A549 (cell line): Measurements from ENCODE around the gene CUX1. TPM values are rescaled to one million over a fixed set of nuclear protein-coding genes. Genes with fewer than 3 reads are reported as not detected.

Experiments used
- ATAC-seq, 2 experiments: fragments of 200-7000 bp in 1 of 2; fragments of >200 bp in 1 of 2; cut with Nextera tagmentation in 1 of 2; cut with Tn5 transposase in 1 of 2; 3 replicates each; pipeline versions ENCODE4 v1.8.0 to v1.9.1; 2018 to 2020; ENCODE audit warnings: mild to moderate bottlenecking in 1 of 2, moderate library complexity in 1 of 2
- CTCF ChIA-PET: fragments of 300-600 bp; sonication (Branson Sonifier 250); formaldehyde crosslinking; extraction: SDS; loops from one replicate; lab custom pipeline; 2021; ENCODE audit warnings: antibody characterized with exemption, inconsistent platforms; lab: Yijun Ruan, JAX
- POLR2A ChIA-PET: fragments of 350-600 bp; formaldehyde crosslinking; extraction: SDS; loops from one replicate; lab custom pipeline; 2021; ENCODE audit warnings: antibody characterized with exemption, inconsistent platforms; lab: Yijun Ruan, JAX
- DNase-seq, 2 experiments: peaks; one replicate each; pipeline versions ENCODE4 v3.0.0 to v3.0.0-alpha.2; 2011 to 2016; ENCODE audit warnings: low read depth in 1 of 2, low spot score in 1 of 2
- FAIRE-seq: peaks from 2 replicates; lab custom pipeline; 2011; peaks lifted over from hg19 to GRCh38; lab: Jason Lieb, UNC
- H3K27ac ChIP-seq, 2 experiments: fragments of >200 bp; sonication (Bioruptor Twin); formaldehyde crosslinking; 3 replicates each; pipeline ENCODE4 v1.5.1; 2016 to 2017
- H3K4me1 ChIP-seq: fragments of >200 bp; sonication (Bioruptor Twin); formaldehyde crosslinking; 3 replicates; pipeline ENCODE4 v1.6.1; 2016
- H3K4me2 ChIP-seq: fragments of >200 bp; sonication (Bioruptor Twin); formaldehyde crosslinking; 3 replicates; pipeline ENCODE4 v1.6.1; 2016
- H3K4me3 ChIP-seq: fragments of >200 bp; sonication (Bioruptor Twin); formaldehyde crosslinking; 3 replicates; pipeline ENCODE4 v1.5.1; 2016
- H3K9me3 ChIP-seq: fragments of >200 bp; sonication (Bioruptor Twin); formaldehyde crosslinking; 3 replicates; pipeline ENCODE4 v1.6.1; 2016
- CBX8 ChIP-seq: fragments of 200-600 bp; sonication (generic); IDR thresholded peaks from 2 replicates; pipeline ENCODE4 v1.6.1; 2016
- CHD4 ChIP-seq: fragments of 200-600 bp; sonication (generic); IDR thresholded peaks from 2 replicates; pipeline ENCODE4 v1.6.1; 2016; ENCODE audit warnings: antibody characterized with exemption, mild to moderate bottlenecking, borderline replicate concordance
- CTCF ChIP-seq: fragments of >200 bp; sonication (Bioruptor Twin); formaldehyde crosslinking; IDR thresholded peaks from 3 replicates; pipeline ENCODE4 v1.5.1; 2016
- ESRRA ChIP-seq: fragments of 150-350 bp; IDR thresholded peaks from 2 replicates; pipeline ENCODE4 v1.6.1; 2014; ENCODE audit warnings: mild to moderate bottlenecking, low read length, borderline replicate concordance
- HES2 ChIP-seq: fragments of >200 bp; sonication (Bioruptor Twin); formaldehyde crosslinking; IDR thresholded peaks from 2 replicates; pipeline ENCODE4 v1.6.1; 2016
- KDM5A ChIP-seq: fragments of 200-600 bp; sonication (generic); IDR thresholded peaks from 2 replicates; pipeline ENCODE4 v1.6.1; 2016; ENCODE audit warnings: antibody characterized with exemption, mild to moderate bottlenecking
- MAZ ChIP-seq: fragments of 150-350 bp; IDR thresholded peaks from 2 replicates; pipeline ENCODE4 v1.6.1; 2014; ENCODE audit warnings: antibody characterized with exemption, low read depth, low read length, borderline replicate concordance
- MYC ChIP-seq: IDR thresholded peaks from 2 replicates; pipeline ENCODE4 v1.6.1; 2012; ENCODE audit warnings: mild to moderate bottlenecking, inconsistent platforms, low read length, improper control_type of control experiment, borderline replicate concordance
- NFE2L2 ChIP-seq: fragments of 150-350 bp; conservative IDR thresholded peaks from 2 replicates; pipeline ENCODE4 v1.6.1; 2014; ENCODE audit warnings: low read length
- NPAS2 ChIP-seq: fragments of 250-450 bp; sonication (Bioruptor Pico); IDR thresholded peaks from 2 replicates; pipeline ENCODE4 v1.8.0; 2022; ENCODE audit warnings: mild to moderate bottlenecking, moderate library complexity, borderline replicate concordance
- PBX3 ChIP-seq: IDR thresholded peaks from 2 replicates; pipeline ENCODE4 v1.6.1; 2012
- POLR2A ChIP-seq: IDR thresholded peaks from 2 replicates; pipeline ENCODE4 v1.6.1; 2012; ENCODE audit warnings: mild to moderate bottlenecking, low read length
- REST ChIP-seq: fragments of 200-600 bp; sonication (generic); IDR thresholded peaks from 2 replicates; pipeline ENCODE4 v1.6.1; 2016; ENCODE audit warnings: antibody characterized with exemption, mild to moderate bottlenecking, moderate library complexity
- RFX5 ChIP-seq: fragments of 450-650 bp; IDR thresholded peaks from 2 replicates; pipeline ENCODE4 v1.7.1; 2014; ENCODE audit warnings: antibody characterized with exemption, mild to moderate bottlenecking, moderate library complexity
- SREBF2 ChIP-seq: fragments of 450-650 bp; IDR thresholded peaks from 2 replicates; pipeline ENCODE4 v1.6.1; 2014; ENCODE audit warnings: mild to moderate bottlenecking, moderate library complexity
- TFCP2L1 ChIP-seq: fragments of 250-450 bp; sonication (Bioruptor Pico); IDR thresholded peaks from 2 replicates; pipeline ENCODE4 v1.5.0; 2021; ENCODE audit warnings: mild to moderate bottlenecking
- USF2 ChIP-seq: fragments of 450-650 bp; IDR thresholded peaks from 2 replicates; pipeline ENCODE4 v1.6.1; 2014; ENCODE audit warnings: antibody characterized with exemption
- ZNF302 ChIP-seq: fragments of 250-450 bp; sonication (Bioruptor Pico); IDR thresholded peaks from 2 replicates; pipeline ENCODE4 v1.9.0; 2021; ENCODE audit warnings: inconsistent platforms, mild to moderate bottlenecking, moderate library complexity
- WGBS: methylation state at CpG from one replicate; pipeline ENCODE4 v1.1.6; 2017; ENCODE audit errors: missing lambda C conversion rate; 5-methylcytosine and 5-hydroxymethylcytosine counted together
- polyA plus RNA-seq, 4 experiments: library from polyadenylated mRNA; depleted of rRNA in 3 of 4; stranded (reverse); fragments of >200 nt; fragmentation: RNase III in 1 of 4; extraction: RNeasy Plus Mini Kit Qiagen cat#74134 plus additional on column Dnase treatment in 1 of 4; gene quantifications; 2 replicates in 3 of 4; 3 replicates in 1 of 4; pipeline ENCODE4 v1.2.3, GENCODE V29; 2011 to 2017

CUX1 gene
- polyA plus RNA-seq, 2 of the 4 experiments (the other 2 are of a cell fraction), result 32.7 to 33.4 TPM

- Histone ChIP-seq H3K27ac (peak overlapping the region; percentile 26 to 60; a peak in 5 of 6 replicates), H3K4me1 (peaks cover 77% of the 10 kb centered on the region), H3K9me3 (no peaks in the 10 kb centered on the region), H3K4me3 (no peak overlapping the region), H3K4me2 (0 out of 3 replicates have a peak overlapping the region, but pooled peaks have one; percentile 11)
- ChIA-PET CTCF (interaction anchor here (2.7 to 7.2 kb wide), 2 partner anchors 9 to 16 kb away, joined by 10 to 40 read pairs; no protein-coding TSS in a partner anchor), POLR2A (no interaction called here)
- no peak for ATAC-seq
- TF ChIP-seq MAZ (no peak), ESRRA (no peak), REST (no peak), ZNF302 (CRISPR knock-in tag) (no peak)
- FAIRE-seq, result no peak
- no peak for DNase-seq
- 62% methylated on average over 5 of the region's 5 CpGs for WGBS
These were observed 56.6 kb downstream of the CUX1 start for GRCh38 chr7:101874028-101874427.

- no peak overlapping the region for H3K4me3 ChIP-seq
- 81% methylated on average over 11 of the region's 11 CpGs for WGBS
- peaks cover 77% of the 10 kb centered on the region for H3K4me1 ChIP-seq
- no peak overlapping the region for H3K4me2 ChIP-seq
- H3K9me3 ChIP-seq, result no peaks in the 10 kb centered on the region
- DNase-seq, result no peak
- ATAC-seq, result no peak
- ChIA-PET CTCF (interaction anchor here (7.2 kb wide), 1 partner anchor 18 kb away, joined by 40 read pairs; no protein-coding TSS in a partner anchor), POLR2A (no interaction called here)
- no peak for FAIRE-seq
- TF ChIP-seq TFCP2L1 (CRISPR knock-in tag), result no peak
- no peak for TF ChIP-seq SREBF2
- no peak for TF ChIP-seq CTCF
- TF ChIP-seq CHD4, result no peak
- no peak for TF ChIP-seq PBX3
- no peak for TF ChIP-seq REST
- no peak for TF ChIP-seq USF2
- TF ChIP-seq NPAS2 (CRISPR knock-in tag), result no peak
- no peak for TF ChIP-seq NFE2L2
- no peak for TF ChIP-seq KDM5A
- TF ChIP-seq MYC, result no peak
- TF ChIP-seq HES2, result no peak
- TF ChIP-seq RFX5, result no peak
- TF ChIP-seq CBX8, result no peak
- no peak for TF ChIP-seq POLR2A
- H3K27ac ChIP-seq, result peak overlapping the region; percentile 41 to 60; a peak in 5 of 6 replicates
These were observed 57.9 kb downstream of the CUX1 start for GRCh38 chr7:101875283-101875846.
